Measurements from ENCODE around the gene SEMA4D.

DNA sequence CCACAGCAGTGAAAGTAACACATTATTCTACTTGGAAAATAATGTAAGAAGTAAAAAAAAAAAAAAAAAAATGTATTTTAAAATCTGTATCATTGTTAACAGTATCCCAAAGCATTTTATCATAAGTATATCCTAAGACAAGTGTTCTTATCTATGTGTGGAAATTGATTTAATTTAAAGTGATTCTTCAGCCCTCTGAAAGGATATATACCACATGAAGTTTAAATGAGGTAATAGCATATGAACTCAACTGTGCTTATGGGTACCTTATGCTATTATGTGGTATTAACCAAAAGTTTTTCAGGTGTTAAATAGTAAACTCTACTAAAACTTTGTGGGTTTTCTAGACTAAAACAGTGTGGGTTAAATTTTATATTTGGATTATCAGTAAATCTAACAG, 182.4 kb downstream of the SEMA4D start:
- TF ChIP-seq, protein P1, sequence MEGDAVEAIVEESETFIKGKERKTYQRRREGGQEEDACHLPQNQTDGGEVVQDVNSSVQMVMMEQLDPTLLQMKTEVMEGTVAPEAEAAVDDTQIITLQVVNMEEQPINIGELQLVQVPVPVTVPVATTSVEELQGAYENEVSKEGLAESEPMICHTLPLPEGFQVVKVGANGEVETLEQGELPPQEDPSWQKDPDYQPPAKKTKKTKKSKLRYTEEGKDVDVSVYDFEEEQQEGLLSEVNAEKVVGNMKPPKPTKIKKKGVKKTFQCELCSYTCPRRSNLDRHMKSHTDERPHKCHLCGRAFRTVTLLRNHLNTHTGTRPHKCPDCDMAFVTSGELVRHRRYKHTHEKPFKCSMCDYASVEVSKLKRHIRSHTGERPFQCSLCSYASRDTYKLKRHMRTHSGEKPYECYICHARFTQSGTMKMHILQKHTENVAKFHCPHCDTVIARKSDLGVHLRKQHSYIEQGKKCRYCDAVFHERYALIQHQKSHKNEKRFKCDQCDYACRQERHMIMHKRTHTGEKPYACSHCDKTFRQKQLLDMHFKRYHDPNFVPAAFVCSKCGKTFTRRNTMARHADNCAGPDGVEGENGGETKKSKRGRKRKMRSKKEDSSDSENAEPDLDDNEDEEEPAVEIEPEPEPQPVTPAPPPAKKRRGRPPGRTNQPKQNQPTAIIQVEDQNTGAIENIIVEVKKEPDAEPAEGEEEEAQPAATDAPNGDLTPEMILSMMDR (IDR thresholded peaks at IDR 0.05): no peak
- no peak for TF ChIP-seq POLR2A (IDR thresholded peaks at IDR 0.05)
